Caco-2 (cell line): Measurements from ENCODE around the gene SPATA32. TPM values are rescaled to one million over a fixed set of nuclear protein-coding genes. Genes with fewer than 3 reads are reported as not detected.

Experiments
- BruUV-seq: library from RNA; stranded (reverse); fragments of 400-500 nt; replicated peaks from 2 replicates; lab custom pipeline; 2021; lab: Mats Ljungman, UMichigan
- CTCF ChIA-PET: fragments of 300-600 bp; sonication (Branson Sonifier 250); formaldehyde crosslinking; loops from one replicate; lab custom pipeline; 2022; ENCODE audit warnings: antibody characterized with exemption; lab: Charles Lee
- POLR2A ChIA-PET: fragments of 300-600 bp; sonication (Branson Sonifier 250); formaldehyde crosslinking; loops from one replicate; lab custom pipeline; 2022; ENCODE audit warnings: antibody characterized with exemption; lab: Charles Lee
- DNase-seq, 2 experiments: peaks; one replicate each; pipeline versions ENCODE4 v3.0.0 to v3.0.0-alpha.2; 2020 to 2022
- H3K27me3 ChIP-seq: replicated peaks from 2 replicates; pipeline ENCODE4 v1.6.0; 2011; ENCODE audit warnings: low read length; ENCODE audit not compliant: control insufficient read depth, insufficient read depth
- H3K36me3 ChIP-seq: 2 replicates; pipeline ENCODE4 v1.5.1; 2011; ENCODE audit warnings: low read length; ENCODE audit not compliant: control insufficient read depth, insufficient read depth
- H3K4me1 ChIP-seq: fragments of 250-450 bp; sonication (Bioruptor Pico); 2 replicates; pipeline ENCODE4 v1.5.1; 2020; ENCODE audit warnings: mild to moderate bottlenecking
- H3K4me3 ChIP-seq: 2 replicates; pipeline ENCODE4 v1.5.1; 2011; ENCODE audit warnings: low read depth, mild to moderate bottlenecking, control low read depth, low read length
- H3K9me3 ChIP-seq: fragments of 250-450 bp; sonication (Bioruptor Pico); 2 replicates; pipeline ENCODE4 v1.5.1; 2020; ENCODE audit warnings: mild to moderate bottlenecking, moderate library complexity
- H3K27ac Mint-ChIP-seq: one replicate; pipeline ENCODE4 v1.8.0; 2022; ENCODE audit warnings: mixed read lengths; ENCODE audit not compliant: unreplicated experiment
- H3K27me3 Mint-ChIP-seq: one replicate; pipeline ENCODE4 v1.8.0; 2022; ENCODE audit warnings: mixed read lengths; ENCODE audit not compliant: insufficient read depth, unreplicated experiment
- H3K36me3 Mint-ChIP-seq: one replicate; pipeline ENCODE4 v1.8.0; 2022; ENCODE audit warnings: mild to moderate bottlenecking, mixed read lengths; ENCODE audit not compliant: insufficient read depth, unreplicated experiment
- H3K4me1 Mint-ChIP-seq: one replicate; pipeline ENCODE4 v1.8.0; 2022; ENCODE audit warnings: low read depth, mixed read lengths; ENCODE audit not compliant: unreplicated experiment
- H3K4me3 Mint-ChIP-seq: one replicate; pipeline ENCODE4 v1.8.0; 2022; ENCODE audit warnings: mild to moderate bottlenecking, moderate library complexity, mixed read lengths; ENCODE audit not compliant: unreplicated experiment
- H3K9me3 Mint-ChIP-seq: one replicate; pipeline ENCODE4 v1.8.0; 2022; ENCODE audit warnings: mixed read lengths; ENCODE audit not compliant: unreplicated experiment
- intact Hi-C: fragments of 100-400 bp; cut with micrococcal nuclease; formaldehyde crosslinking; loops from one replicate; pipeline ENCODE4 v1.10.0; 2022; ENCODE audit not compliant: unreplicated experiment
- total RNA-seq: library from RNA; stranded (reverse); gene quantifications from 2 replicates; pipeline ENCODE4 v1.2.3, GENCODE V29; 2022
- TF ChIP-seq, protein P1 (sequence below), 2 experiments: fragments of 200-600 bp in 1 of 2; IDR thresholded peaks; 1 replicate in 1 of 2; 2 replicates in 1 of 2; pipeline versions ENCODE4 v1.5.1 to v1.8.0; 2011 to 2022; ENCODE audit warnings: antibody characterized with exemption in 1 of 2, control low read depth in 1 of 2, inconsistent platforms in 1 of 2, low read depth in 1 of 2, low read length in 1 of 2, mild to moderate bottlenecking in 1 of 2, moderate library complexity in 1 of 2; ENCODE audit not compliant: insufficient read depth in 1 of 2, severe bottlenecking in 1 of 2, unreplicated experiment in 1 of 2

SPATA32 gene
- total RNA-seq, 1 experiment from 2014 or later, result not detected

DNA sequence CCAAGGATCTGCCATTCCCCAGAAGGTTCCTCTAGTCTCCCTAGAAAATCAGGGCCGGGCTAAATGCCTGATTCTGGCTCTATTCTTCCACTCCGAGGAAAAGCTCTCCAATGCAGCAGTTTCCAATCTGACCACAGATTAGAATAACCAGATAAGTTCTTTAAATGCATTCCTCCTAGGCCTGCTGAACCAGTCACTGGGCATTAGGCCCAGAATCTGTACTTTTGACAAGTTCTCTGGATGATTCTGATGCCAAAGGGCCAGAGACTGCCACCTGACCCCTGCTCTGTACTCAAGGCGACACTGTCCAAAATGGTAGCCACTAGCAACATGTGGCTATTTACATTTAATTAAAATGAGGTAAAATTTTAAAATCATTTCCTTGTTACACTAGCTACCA, 32.6 kb upstream of the SPATA32 start:
- Mint-ChIP-seq H3K36me3 (peaks cover 17% of the 10 kb centered on the region), H3K9me3 (no peaks in the 10 kb centered on the region), H3K27ac (no peak overlapping the region), H3K4me1 (peaks cover 18% of the 10 kb centered on the region), H3K4me3 (no peak overlapping the region), H3K27me3 (no peaks in the 10 kb centered on the region)
- H3K9me3 ChIP-seq, result no peaks in the 10 kb centered on the region
- CTCF ChIA-PET, result no interaction called here
- no peak overlapping the region for H3K4me3 ChIP-seq
- intact Hi-C loops, result no loop called here
- H3K27me3 ChIP-seq, result no peaks in the 10 kb centered on the region
- BruUV-seq, result no TSS peak
- TF ChIP-seq, protein P1, sequence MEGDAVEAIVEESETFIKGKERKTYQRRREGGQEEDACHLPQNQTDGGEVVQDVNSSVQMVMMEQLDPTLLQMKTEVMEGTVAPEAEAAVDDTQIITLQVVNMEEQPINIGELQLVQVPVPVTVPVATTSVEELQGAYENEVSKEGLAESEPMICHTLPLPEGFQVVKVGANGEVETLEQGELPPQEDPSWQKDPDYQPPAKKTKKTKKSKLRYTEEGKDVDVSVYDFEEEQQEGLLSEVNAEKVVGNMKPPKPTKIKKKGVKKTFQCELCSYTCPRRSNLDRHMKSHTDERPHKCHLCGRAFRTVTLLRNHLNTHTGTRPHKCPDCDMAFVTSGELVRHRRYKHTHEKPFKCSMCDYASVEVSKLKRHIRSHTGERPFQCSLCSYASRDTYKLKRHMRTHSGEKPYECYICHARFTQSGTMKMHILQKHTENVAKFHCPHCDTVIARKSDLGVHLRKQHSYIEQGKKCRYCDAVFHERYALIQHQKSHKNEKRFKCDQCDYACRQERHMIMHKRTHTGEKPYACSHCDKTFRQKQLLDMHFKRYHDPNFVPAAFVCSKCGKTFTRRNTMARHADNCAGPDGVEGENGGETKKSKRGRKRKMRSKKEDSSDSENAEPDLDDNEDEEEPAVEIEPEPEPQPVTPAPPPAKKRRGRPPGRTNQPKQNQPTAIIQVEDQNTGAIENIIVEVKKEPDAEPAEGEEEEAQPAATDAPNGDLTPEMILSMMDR (IDR thresholded peaks at IDR 0.05; ENCODE audit: insufficient read depth in 1 of 2, low read depth in 1 of 2, low read length in 1 of 2, severe bottlenecking in 1 of 2, unreplicated experiment in 1 of 2), result no peak
- no peak for DNase-seq
- POLR2A ChIA-PET, result no interaction called here
- H3K4me1 ChIP-seq, result peaks cover 12% of the 10 kb centered on the region
- no peaks in the 10 kb centered on the region for H3K36me3 ChIP-seq

DNA sequence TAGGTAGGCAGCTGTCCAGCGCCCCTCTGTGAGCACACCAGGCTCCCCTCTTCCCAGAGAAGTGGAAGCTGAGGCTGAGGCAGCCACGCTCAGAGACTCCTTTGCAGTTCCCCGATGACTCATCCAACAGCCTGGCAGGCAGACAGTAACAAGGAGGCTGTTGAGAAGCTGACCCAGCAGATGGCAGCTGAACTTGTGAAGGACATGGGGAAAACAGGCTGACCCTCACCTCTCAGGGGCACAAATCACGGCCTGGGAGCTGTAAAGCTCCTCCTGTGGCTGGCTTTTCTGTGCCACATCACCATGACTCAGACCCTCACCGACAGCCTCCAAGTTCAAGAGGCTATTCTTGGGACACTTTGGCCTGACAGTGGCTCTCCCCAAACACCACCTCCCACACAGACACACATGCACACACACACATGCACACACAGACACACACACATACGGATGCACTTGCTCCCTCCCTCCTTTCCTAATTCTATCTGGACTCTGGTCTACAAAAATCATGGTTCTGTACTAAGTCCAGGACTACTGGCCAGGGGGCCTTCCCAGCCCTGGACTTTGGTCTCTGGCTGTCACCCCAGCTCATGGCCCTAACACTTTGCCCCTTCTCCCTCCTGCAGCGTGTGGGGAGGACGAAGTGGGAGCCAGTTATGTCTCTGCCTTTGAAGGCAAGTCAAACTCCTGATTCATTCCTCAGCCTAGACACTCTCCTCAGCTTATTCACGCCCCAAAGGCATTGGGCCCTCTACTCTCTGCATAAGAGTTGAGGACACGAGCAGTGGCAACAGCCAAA, 31.7 kb upstream of the SPATA32 start:
- H3K36me3 ChIP-seq, result no peaks in the 10 kb centered on the region
- peaks cover 14% of the 10 kb centered on the region for H3K4me1 ChIP-seq

GRCh38 chr17:45292696-45293412, 31.0 kb upstream of the SPATA32 start:
- Mint-ChIP-seq H3K4me3 (no peak overlapping the region), H3K9me3 (no peaks in the 10 kb centered on the region), H3K4me1 (peaks cover 18% of the 10 kb centered on the region), H3K27ac (no peak overlapping the region), H3K27me3 (no peaks in the 10 kb centered on the region), H3K36me3 (peaks cover 18% of the 10 kb centered on the region)
- no peaks in the 10 kb centered on the region for H3K9me3 ChIP-seq
- H3K4me3 ChIP-seq, result no peak overlapping the region
- ChIA-PET CTCF (interaction anchor here (0.9 to 1.1 kb wide), 4 partner anchors 19 to 900 kb away, joined by 3 to 6 read pairs (median 4); partner anchors contain the start of gene KANSL1), POLR2A (no interaction called here)
- H3K27me3 ChIP-seq, result no peaks in the 10 kb centered on the region
- no peaks in the 10 kb centered on the region for H3K36me3 ChIP-seq
- peaks cover 20% of the 10 kb centered on the region for H3K4me1 ChIP-seq
- no TSS peak for BruUV-seq
- TF ChIP-seq, protein P1 (IDR thresholded peaks at IDR 0.05; ENCODE audit: insufficient read depth in 1 of 2, low read depth in 1 of 2, low read length in 1 of 2, severe bottlenecking in 1 of 2, unreplicated experiment in 1 of 2), result no peak
- DNase-seq, result no peak
- intact Hi-C loops, result no loop called here

More for the DNA sequence above, 31.7 kb upstream of the SPATA32 start:
- Histone ChIP-seq H3K9me3 (no peaks in the 10 kb centered on the region), H3K4me3 (no peak overlapping the region), H3K27me3 (no peaks in the 10 kb centered on the region)
- no peak for DNase-seq
- peaks cover 18% of the 10 kb centered on the region for H3K36me3 Mint-ChIP-seq
- CTCF ChIA-PET, result interaction anchor here (0.9 to 1.1 kb wide), 4 partner anchors 18 to 899 kb away, joined by 3 to 6 read pairs (median 4); partner anchors contain the start of gene KANSL1
- no TSS peak for BruUV-seq
- POLR2A ChIA-PET, result interaction anchor here (0.5 to 0.8 kb wide), 2 partner anchors 13 to 23 kb away, joined by 3 to 6 read pairs; no protein-coding TSS in a partner anchor
- no peak overlapping the region for H3K27ac Mint-ChIP-seq
- H3K4me1 Mint-ChIP-seq, result peaks cover 18% of the 10 kb centered on the region
- H3K4me3 Mint-ChIP-seq, result no peak overlapping the region
- TF ChIP-seq, protein P1 (IDR thresholded peaks at IDR 0.05; ENCODE audit: insufficient read depth in 1 of 2, low read depth in 1 of 2, low read length in 1 of 2, severe bottlenecking in 1 of 2, unreplicated experiment in 1 of 2), result no peak
- intact Hi-C loops, result no loop called here
- H3K9me3 Mint-ChIP-seq, result no peaks in the 10 kb centered on the region
- H3K27me3 Mint-ChIP-seq, result no peaks in the 10 kb centered on the region
